ENCODE data around the gene FAU. TPM values are rescaled to one million over a fixed set of nuclear protein-coding genes. Genes with fewer than 3 reads are reported as not detected.

Gene FAU
- total RNA-seq, 1 donor from 2014 or later, result 754 TPM

DNA sequence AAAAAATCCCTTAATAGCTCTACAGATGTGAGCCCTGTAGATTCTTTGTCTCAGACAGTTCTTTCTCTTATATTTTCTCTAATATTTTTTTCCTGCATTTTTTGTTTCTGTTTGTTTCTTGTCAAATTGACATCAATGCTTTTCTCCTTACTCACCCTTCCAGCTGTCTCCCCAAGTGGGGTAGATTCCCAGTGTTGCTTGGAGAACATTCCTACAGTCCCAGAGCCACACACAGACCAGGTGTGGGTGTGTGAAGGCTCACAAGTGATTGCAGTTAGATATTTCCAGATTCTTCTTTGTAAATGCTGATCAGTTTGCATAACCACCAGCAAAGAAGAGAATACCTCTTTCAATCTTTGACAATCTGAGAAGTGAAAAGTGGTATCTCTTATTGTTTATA lies 18.5 kb downstream of the FAU start:
- no peaks in the 10 kb centered on the region for H3K27me3 ChIP-seq
- H3K4me1 ChIP-seq, result no peaks in the 10 kb centered on the region
- no peak for DNase-seq
- no peak for ATAC-seq
- intact Hi-C loops (cut with DNase I), result no loop called here
- H3K9me3 ChIP-seq, result no peaks in the 10 kb centered on the region
- TF ChIP-seq, protein P1, sequence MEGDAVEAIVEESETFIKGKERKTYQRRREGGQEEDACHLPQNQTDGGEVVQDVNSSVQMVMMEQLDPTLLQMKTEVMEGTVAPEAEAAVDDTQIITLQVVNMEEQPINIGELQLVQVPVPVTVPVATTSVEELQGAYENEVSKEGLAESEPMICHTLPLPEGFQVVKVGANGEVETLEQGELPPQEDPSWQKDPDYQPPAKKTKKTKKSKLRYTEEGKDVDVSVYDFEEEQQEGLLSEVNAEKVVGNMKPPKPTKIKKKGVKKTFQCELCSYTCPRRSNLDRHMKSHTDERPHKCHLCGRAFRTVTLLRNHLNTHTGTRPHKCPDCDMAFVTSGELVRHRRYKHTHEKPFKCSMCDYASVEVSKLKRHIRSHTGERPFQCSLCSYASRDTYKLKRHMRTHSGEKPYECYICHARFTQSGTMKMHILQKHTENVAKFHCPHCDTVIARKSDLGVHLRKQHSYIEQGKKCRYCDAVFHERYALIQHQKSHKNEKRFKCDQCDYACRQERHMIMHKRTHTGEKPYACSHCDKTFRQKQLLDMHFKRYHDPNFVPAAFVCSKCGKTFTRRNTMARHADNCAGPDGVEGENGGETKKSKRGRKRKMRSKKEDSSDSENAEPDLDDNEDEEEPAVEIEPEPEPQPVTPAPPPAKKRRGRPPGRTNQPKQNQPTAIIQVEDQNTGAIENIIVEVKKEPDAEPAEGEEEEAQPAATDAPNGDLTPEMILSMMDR (IDR thresholded peaks at IDR 0.05), result no peak
- no peak overlapping the region for H3K4me3 ChIP-seq
- no peak overlapping the region for H3K27ac ChIP-seq
- peaks cover 16% of the 10 kb centered on the region for H3K36me3 ChIP-seq

DNA sequence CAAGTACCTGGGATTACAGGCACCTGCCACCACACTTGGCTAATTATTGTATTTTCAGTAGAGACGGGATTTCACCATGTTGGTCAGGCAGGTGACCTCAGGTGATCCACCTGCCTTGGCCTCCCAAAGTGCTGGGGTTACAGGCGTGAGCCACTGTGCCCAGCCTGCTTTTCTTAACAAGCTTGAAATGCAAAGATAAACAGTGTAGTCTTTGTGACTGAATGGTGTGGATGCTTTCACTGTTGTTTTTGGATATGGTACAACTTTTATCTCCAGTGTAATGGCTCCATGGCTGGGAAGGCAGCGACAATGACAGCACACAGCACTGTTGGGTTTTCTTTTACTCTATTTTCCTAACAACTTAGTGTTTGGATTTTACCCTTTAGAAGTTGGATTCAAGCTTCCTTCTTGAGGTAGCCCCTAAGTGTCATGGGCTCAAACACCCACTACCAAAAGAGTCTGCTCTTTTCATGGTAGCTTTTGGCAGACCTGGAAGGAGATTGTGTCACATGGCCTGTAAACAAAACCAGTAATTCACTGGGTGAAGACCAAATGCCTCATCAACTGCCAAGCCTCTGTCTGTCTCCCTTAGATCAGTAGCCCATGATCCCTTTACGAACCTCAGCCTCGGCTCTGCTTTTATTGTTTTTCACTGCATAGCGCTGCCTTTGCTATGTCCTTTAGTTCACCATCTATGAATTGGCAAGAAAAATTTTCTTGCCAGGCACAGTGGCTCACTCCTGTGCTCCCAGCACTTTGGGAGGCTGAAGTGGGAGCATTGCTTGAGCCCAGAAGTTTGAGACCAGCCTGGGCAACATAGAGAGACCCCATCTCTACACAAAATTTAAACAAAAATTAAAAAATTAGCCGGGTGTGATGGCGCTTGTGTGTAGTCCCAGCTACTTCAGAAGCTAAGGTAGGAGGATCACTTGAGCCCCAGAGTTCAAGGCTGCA lies 19.5 kb downstream of the FAU start:
- TF ChIP-seq, protein P1 (IDR thresholded peaks at IDR 0.05), result no peak
- Histone ChIP-seq H3K4me1 (peaks cover under 1% of the 10 kb centered on the region), H3K27ac (peak overlapping the region; percentile 48), H3K4me3 (no peak overlapping the region), H3K9me3 (no peaks in the 10 kb centered on the region), H3K27me3 (no peaks in the 10 kb centered on the region), H3K36me3 (peaks cover 16% of the 10 kb centered on the region)
- intact Hi-C loops (cut with DNase I), result no loop called here
- peak; percentile 56 for ATAC-seq
- no peak for DNase-seq

DNA sequence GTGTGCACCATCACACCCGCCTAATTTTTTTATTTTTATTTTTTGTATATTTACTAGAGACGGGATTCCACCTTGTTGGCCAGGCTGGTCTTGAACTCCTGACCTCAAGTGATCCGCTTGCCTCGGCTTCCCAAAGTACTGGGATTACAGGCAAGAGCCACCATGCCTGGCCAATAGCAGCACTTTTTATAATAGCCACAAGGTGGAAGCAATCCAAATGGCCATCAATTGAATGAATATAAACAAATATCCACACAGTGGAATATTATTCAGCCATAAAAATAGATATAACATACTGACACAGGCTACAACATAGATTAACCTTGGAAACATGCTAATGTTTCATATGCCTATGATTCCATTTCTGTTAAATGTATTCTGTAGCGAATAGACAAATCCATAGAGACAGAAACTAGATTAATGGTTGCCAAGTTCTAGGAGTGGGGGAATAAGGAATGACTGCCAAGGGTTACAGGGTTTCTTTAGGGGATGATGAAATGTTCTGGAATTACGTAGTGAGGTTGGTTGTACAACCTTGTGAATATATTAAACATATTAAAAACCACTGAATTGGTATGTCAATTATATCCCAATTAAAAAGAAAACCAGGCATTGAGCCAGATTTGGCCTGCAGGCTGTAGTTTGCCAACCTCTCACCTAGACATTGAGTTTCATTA lies 21.1 kb downstream of the FAU start:
- H3K4me3 ChIP-seq, result no peak overlapping the region
- peaks cover 12% of the 10 kb centered on the region for H3K36me3 ChIP-seq
- peak overlapping the region; percentile 48 for H3K27ac ChIP-seq
- no peaks in the 10 kb centered on the region for H3K9me3 ChIP-seq
- ATAC-seq (no peak), DNase-seq (no peak)
- TF ChIP-seq, protein P1 (IDR thresholded peaks at IDR 0.05), result no peak
- peaks cover 8% of the 10 kb centered on the region for H3K4me1 ChIP-seq
- no peaks in the 10 kb centered on the region for H3K27me3 ChIP-seq
- intact Hi-C loops (cut with DNase I), result no loop called here

DNA sequence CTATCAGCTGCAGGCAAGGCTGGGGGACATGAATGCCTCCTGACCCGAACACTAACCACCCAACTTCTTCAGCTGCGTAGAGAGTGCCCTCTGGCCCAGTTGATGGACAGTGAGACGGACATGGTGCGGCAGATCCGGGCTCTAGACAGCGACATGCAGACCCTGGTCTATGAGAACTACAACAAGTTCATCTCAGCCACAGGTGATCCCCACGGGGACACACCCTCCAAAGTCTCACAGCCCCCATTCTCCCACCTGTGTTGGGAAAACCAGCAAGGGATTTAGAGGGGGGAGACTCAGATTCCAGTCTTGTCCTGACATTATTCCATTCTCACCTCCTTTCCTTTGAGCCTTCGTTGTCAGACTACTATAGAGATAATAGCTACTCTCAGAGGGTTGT lies 25.0 kb downstream of the FAU start:
- H3K4me1 ChIP-seq, result peaks cover 8% of the 10 kb centered on the region
- no peak for ATAC-seq
- DNase-seq, result no peak
- H3K9me3 ChIP-seq, result no peaks in the 10 kb centered on the region
- H3K4me3 ChIP-seq, result peak overlapping the region; percentile 90
- TF ChIP-seq, protein P1 (IDR thresholded peaks at IDR 0.05), result no peak
- intact Hi-C loops (cut with DNase I), result no loop called here
- no peaks in the 10 kb centered on the region for H3K27me3 ChIP-seq
- H3K27ac ChIP-seq, result peak overlapping the region; percentile 94
- H3K36me3 ChIP-seq, result peaks cover 12% of the 10 kb centered on the region

DNA sequence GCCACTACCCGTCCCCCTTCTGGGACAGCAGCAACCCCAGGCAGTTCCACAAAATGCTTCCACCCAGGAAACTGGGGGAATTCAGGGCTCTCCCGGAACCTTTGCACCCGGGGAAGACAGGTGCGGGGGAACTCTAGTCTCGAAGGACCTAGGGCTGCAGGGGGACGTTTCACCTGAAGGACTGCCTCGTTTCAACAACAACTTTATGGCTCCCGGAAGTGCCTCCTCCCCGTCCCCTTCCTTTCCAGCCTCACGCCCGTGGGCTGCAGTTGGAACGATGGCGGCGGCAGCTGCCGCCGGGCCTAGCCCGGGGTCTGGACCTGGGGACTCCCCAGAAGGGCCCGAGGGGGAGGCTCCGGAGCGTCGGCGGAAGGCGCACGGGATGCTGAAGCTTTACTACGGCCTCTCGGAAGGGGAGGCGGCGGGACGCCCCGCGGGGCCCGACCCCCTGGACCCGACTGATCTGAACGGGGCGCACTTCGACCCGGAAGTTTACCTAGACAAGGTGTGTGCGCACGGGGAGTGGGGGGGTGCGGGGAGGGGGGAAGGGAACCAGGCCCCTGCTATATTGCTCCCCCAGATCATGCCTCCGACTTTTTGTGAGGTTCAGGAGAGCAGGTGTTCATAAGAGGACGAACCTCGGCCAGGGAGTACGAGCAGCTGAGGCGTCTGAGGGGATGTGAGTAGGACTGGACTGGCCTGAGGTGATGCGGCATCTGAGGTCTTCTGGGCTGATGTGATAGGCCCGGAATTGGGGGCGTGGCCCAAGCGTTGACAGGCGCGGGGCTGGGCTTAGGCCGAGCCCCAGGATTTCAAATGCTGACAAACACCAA lies 25.7 kb downstream of the FAU start, which contains the start of gene VPS51:
TSS of gene VPS51 (plus strand) at position 241 of the 833 bp plus-strand sequence. CDS start at position 278, 37 bp downstream.
- DNase-seq (peak; percentile 94), ATAC-seq (peak; percentile 96)
- intact Hi-C loops (cut with DNase I), result no loop called here
- H3K4me3 ChIP-seq, result peak within 1 kb of the TSS; percentile 90
- peaks cover 8% of the 10 kb centered on the region for H3K4me1 ChIP-seq
- peak within 1 kb of the TSS; percentile 94 for H3K27ac ChIP-seq
- peaks cover 12% of the 10 kb centered on the region for H3K36me3 ChIP-seq
- TF ChIP-seq, protein P1 (IDR thresholded peaks at IDR 0.05), result no peak
- no peaks in the 10 kb centered on the region for H3K9me3 ChIP-seq
- H3K27me3 ChIP-seq, result no peaks in the 10 kb centered on the region

All from upper lobe of right lung (tissue), 1 donor.